Panc1 (cell line): ENCODE measurements around the gene ZNF470.

Source experiments
- POLR2AphosphoS5 ChIP-seq: IDR thresholded peaks from 2 replicates; pipeline ENCODE4 v1.6.1; 2012; ENCODE audit warnings: mild to moderate bottlenecking, low read depth, low read length, moderate library complexity
- SIN3A ChIP-seq: IDR thresholded peaks from 2 replicates; pipeline ENCODE4 v1.6.1; 2012; ENCODE audit warnings: low read depth, mild to moderate bottlenecking, low read length, moderate library complexity, borderline replicate concordance; ENCODE audit not compliant: insufficient read depth
- TCF7L2 ChIP-seq: IDR thresholded peaks from 2 replicates; pipeline ENCODE4 v1.6.1; 2011; ENCODE audit warnings: mild to moderate bottlenecking, low read depth, low read length, inconsistent platforms
- TF ChIP-seq, protein P1 (sequence below): fragments of 450-650 bp; IDR thresholded peaks from 2 replicates; pipeline ENCODE4 v1.5.1; 2017; ENCODE audit warnings: mild to moderate bottlenecking
- TF ChIP-seq, protein P2 (sequence below), 2 experiments: IDR thresholded peaks; 2 replicates each; pipeline ENCODE4 v1.6.1; 2011 to 2012; ENCODE audit warnings: low read depth in 2 of 2, control low read depth in 1 of 2, low read length in 1 of 2, mild to moderate bottlenecking in 1 of 2, moderate library complexity in 1 of 2; ENCODE audit not compliant: insufficient read depth in 1 of 2

DNA sequence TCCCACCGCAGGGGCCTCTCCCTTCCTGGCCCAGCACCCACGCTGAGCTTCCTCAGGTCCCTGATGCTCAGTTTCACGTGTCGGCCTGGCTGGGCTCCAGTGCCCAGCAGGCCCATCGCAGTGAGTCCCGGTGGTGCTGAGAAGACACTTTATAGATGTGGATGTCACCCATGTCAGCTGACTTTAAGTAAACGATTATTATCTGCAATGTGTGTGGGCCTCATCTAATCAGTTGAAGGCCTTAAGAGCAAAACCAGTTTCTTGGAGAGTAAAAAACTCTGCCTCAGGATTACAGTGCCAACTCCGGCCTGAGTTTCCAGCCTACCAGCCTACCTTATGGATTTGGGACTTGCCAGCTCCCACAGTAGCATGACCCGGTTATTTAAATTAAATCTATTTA, 58.4 kb downstream of the ZNF470 start:
- TF ChIP-seq, protein P1, sequence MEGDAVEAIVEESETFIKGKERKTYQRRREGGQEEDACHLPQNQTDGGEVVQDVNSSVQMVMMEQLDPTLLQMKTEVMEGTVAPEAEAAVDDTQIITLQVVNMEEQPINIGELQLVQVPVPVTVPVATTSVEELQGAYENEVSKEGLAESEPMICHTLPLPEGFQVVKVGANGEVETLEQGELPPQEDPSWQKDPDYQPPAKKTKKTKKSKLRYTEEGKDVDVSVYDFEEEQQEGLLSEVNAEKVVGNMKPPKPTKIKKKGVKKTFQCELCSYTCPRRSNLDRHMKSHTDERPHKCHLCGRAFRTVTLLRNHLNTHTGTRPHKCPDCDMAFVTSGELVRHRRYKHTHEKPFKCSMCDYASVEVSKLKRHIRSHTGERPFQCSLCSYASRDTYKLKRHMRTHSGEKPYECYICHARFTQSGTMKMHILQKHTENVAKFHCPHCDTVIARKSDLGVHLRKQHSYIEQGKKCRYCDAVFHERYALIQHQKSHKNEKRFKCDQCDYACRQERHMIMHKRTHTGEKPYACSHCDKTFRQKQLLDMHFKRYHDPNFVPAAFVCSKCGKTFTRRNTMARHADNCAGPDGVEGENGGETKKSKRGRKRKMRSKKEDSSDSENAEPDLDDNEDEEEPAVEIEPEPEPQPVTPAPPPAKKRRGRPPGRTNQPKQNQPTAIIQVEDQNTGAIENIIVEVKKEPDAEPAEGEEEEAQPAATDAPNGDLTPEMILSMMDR, result no peak
- TF ChIP-seq SIN3A (no peak), POLR2AphosphoS5 (no peak), TCF7L2 (no peak)
- TF ChIP-seq, protein P2, sequence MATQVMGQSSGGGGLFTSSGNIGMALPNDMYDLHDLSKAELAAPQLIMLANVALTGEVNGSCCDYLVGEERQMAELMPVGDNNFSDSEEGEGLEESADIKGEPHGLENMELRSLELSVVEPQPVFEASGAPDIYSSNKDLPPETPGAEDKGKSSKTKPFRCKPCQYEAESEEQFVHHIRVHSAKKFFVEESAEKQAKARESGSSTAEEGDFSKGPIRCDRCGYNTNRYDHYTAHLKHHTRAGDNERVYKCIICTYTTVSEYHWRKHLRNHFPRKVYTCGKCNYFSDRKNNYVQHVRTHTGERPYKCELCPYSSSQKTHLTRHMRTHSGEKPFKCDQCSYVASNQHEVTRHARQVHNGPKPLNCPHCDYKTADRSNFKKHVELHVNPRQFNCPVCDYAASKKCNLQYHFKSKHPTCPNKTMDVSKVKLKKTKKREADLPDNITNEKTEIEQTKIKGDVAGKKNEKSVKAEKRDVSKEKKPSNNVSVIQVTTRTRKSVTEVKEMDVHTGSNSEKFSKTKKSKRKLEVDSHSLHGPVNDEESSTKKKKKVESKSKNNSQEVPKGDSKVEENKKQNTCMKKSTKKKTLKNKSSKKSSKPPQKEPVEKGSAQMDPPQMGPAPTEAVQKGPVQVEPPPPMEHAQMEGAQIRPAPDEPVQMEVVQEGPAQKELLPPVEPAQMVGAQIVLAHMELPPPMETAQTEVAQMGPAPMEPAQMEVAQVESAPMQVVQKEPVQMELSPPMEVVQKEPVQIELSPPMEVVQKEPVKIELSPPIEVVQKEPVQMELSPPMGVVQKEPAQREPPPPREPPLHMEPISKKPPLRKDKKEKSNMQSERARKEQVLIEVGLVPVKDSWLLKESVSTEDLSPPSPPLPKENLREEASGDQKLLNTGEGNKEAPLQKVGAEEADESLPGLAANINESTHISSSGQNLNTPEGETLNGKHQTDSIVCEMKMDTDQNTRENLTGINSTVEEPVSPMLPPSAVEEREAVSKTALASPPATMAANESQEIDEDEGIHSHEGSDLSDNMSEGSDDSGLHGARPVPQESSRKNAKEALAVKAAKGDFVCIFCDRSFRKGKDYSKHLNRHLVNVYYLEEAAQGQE (IDR thresholded peaks at IDR 0.05; ENCODE audit: insufficient read depth in 1 of 2, low read depth in 2 of 2, low read length in 1 of 2), result no peak
